Activated CD4-positive, alpha-beta T cell treated with anti-CD3 and anti-CD28 coated beads, Interleukin-2, amount 50 U/mL, for 4 hours (primary cell): ENCODE results near the gene LRMDA.
"Not testable (repeated sequence)": the region's sequence is repeated elsewhere in the genome, so short reads cannot be mapped to it uniquely, and the experiment has no call there.

Experiments used
- DNase-seq, 2 experiments: peaks; one replicate each; pipeline ENCODE4 v3.0.0-alpha.2; 2020

Gene LRMDA

DNA sequence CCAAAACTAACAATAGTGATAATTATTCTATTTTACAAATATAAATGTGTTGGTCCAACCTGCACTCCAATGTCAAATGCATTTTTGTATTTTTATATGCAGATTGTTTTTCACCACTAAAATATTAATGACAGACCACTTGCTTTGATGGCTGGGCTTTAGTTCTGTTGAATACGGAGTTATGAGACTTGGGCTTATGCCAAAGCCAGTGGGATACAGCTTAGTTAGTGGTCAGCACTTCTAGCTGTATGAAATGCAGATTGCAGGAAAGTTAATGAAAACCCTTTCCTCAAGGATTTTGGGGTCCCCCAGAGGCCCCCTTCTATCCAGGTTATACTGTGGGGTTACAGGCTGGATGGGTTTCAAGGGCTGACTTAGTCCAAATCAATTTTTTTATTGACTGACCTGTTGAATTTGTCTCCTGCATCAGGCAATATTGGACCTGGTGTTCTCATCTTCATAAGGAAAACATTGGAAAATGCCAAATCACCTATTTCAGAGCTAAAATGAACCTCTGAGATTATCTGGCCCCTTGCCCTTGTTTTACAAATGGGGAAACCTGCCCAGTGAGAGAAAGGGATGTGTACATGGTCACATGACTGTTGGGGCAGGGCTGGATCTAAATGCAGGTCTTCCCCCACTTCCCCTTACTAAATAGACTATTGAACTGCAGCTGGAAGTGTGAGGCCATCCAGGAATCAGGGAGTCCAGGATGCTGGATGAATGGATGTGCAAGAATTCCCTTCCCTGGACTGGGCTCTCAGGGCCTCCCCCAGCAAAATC lies 1120.9 kb downstream of the LRMDA start:
- no peak for DNase-seq

DNA sequence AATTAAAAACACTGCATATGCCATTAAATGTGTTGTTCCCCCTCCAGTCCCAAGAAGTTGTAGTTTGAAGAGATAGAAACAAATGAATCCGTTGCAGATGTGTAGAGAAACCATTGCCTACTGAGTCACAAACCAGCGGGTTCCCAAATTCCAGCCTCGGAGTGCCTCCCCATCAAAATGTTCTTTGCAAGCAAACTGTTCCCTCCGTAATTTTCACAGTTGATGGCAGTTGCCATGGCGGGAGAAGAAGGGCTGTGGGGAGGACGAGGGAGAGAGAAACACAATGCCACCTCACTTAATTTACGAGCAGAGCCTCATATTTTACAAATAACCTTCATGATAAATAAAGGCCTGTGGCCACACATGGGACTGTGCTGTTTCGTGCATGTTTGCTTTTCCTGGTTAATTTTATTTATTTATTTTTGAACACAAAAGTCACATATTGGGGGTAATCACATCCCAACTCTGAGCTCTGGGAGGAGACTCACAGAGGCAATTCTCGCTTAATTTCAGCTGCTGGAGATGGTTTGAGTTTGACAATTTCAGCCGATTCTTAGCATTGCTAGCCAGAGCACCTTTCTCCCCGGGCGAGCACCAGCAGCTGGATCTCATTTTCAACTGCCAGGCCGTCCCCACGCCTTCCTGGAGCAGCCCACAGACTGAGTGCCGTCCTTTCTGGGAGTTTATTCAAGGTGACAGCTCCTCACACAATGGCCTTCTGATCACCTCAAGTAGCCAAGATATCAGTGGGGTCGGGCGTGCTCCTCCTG lies 1122.0 kb downstream of the LRMDA start:
- no peak for DNase-seq

DNA sequence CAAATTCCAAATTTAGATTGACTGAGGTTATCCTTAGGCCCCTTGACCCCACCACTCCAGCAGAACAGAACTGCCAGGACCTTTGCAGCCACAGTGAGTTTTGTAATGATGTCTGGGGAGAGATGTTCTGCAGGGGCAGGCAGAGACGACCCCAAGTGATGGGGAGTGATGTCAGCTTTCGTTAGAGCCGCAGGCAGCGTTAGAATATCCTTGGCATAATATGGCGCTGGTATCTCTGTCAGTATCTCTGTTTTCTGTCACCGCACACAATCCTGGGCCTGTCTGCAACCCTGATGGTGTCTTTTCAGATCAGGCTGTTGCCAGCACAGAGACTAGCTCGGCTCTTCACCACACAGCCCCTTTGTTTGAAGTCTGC lies 1122.6 kb downstream of the LRMDA start:
- no peak for DNase-seq

DNA sequence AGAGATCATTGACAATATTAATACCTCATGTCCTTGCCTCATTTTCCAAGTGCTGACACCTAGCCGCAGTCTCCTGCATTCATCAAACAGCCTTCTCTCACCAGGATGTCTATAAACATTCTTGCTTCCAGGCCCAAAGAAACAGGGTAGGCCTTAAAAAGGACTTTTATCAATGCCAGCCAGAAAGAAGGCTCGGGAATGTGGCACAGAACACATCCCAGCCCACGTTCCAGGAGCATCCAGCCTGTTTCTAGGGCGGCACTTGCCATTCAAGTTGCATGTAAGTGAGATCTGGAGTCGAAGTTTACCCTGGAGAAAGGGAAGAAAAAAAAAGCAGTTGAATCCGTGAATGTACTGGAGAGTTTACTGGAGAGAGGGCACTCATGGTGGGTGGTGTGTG lies 1123.1 kb downstream of the LRMDA start:
- no peak for DNase-seq

GRCh38 chr10:76555067-76555670 lies 1123.7 kb downstream of the LRMDA start:
- no peak for DNase-seq

- no peak for DNase-seq
Observed at GRCh38 chr10:76557366-76557765, 1125.9 kb downstream of the LRMDA start.

DNA sequence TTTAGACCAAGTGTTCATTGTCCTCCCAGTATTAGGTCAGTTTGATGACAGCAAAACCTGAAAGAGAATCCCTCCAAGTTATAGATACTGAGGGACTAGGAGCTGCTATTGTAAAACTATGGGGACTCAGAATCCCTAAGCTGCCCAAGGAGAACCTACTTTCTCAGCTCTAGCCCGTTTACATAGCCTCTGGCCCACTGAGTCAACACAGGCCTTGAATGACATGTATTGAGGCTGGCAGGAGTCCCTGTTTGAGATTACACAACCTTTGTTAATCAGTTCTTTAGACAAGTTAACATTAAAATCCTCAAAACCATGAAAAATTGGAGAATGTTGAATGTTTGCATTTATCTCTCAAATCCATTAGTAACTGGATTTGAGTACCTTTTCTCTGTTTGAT lies 1127.2 kb downstream of the LRMDA start:
- no peak for DNase-seq

DNA sequence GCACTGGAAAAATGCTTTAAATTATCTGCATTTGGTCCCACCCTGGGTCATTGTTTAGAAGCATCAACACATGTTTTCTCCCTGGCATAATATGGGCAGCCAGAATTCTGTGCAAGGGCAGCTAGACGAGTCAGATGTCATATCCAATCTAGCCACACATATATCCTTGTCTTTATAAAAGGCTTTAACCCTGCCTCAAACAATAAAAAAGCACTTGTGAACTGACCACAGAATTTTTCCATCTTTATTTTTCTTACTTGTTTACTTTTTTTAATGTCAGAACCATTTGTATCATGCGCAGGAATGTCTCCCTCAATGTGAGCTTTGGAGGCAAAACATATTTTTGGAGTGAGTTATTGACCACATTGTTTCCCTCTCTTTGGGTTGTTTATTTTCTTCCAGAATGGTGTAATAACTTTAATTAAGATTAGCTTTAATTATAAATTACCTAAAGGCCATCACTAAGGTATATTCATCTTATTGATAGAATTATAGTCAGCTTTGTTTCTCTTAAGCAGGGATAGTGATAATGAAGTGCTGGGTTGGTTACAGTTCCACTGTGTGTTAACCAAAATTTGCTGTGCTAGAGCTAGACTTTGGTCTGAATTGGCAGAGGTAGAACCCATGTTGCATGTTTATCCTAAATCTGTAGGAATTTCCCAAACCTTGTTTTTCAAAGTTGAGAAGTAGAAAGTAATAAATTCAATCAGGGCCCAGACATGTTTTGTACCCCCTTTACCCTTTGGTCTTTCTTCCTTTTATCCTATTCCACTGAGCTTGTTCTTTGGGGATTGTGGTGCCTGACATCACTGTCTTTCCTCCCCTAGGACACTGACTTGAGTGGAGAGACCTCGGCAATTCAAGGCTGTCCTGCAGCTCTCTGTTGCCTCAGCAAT lies 1127.8 kb downstream of the LRMDA start:
- DNase-seq: no peak

DNA sequence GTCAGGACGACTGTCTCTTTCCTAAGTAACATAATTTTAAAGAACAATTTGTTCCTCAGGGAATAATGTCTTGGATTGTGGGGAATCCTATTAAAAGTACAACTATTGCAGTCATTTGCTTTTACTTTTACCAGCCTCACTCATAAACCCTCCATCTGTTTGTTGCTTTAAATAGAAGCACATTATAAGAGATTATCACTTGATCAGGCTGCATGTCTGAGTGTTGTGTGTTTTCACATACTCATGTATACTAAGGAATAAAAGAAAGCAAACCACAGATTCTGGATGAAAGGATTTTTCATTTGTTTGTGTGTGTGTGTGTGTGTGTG lies 1128.4 kb downstream of the LRMDA start:
- no peak for DNase-seq

DNA sequence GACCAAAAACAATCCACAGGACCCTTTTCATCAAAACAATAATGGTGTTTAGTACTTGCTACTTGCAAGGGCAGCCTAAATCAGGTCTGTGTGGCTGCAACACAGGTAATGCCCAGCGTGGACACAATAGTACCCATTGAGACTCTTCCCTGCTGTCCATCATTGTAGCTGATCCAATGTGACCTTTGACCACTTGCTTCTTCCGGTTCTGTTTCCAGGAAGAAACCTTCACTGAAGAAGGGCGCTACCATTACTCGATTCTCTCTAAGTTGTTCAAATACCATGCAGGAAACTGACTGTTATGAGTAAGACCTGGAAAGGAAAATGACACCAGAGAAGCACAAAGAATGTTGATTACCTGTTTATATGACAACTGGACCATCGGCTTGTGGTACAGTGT lies 1128.9 kb downstream of the LRMDA start:
- DNase-seq: no peak

- no peak for DNase-seq
Observed at GRCh38 chr10:76563286-76563685, 1131.9 kb downstream of the LRMDA start.

- DNase-seq: no peak
Observed at GRCh38 chr10:76572021-76572420, 1140.6 kb downstream of the LRMDA start.

DNA sequence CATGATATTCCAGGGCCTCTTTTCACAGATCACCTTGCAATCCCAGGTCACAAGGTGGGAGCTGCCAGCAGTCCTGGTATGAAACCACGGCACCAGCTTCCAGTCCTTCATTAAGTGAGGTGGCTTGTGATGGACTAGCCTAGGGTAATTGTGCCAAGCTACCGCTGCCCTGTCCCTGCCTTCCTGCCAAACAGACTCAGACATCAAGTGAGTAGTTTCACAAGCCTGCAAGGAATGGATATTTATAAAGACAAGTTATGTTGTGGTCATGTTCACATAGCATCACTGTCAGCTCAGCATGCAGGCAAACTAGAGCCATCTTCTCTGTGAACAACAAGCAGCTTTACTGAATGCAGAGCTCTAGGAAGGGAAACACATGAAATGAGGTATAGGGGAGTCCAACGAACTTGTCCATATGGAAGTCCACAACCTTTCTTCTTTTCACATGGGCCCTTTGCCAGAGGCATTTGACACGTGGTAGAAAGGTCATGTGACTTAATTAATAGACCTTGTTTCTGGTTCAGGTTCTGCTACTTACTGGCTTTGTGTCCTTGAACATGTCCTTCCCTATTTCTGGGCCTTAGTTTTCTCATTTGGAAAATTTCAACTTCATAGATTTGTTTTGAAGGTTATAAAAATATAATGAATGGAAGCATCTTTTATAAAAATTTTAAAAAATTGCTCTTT lies 1145.0 kb downstream of the LRMDA start:
- no peak for DNase-seq

GRCh38 chr10:76577455-76577854 lies 1146.0 kb downstream of the LRMDA start:
- DNase-seq: no peak

GRCh38 chr10:76581506-76582256 lies 1150.3 kb downstream of the LRMDA start:
- no peak for DNase-seq

GRCh38 chr10:76582531-76582930 lies 1151.1 kb downstream of the LRMDA start:
- DNase-seq: no peak

- no peak for DNase-seq
Observed at GRCh38 chr10:76583711-76584161, 1152.3 kb downstream of the LRMDA start.

DNA sequence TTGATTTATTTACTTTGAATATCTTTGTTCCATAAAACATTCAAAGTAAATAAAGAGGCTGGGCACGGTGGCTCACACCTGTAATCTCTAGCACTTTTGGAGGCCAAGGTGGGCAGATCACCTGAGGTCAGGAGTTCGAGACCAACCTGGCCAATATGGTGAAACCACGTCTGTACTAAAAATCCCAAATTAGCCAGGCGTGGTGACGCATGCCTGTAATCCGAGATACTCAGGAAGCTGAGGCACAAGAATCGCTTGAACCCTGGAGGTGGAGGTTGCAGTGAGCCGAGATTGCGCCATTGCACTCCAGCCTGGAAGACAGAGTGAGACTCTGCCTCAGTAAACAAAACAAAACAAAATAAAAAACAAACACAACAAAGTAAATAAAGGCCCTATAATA lies 1153.0 kb downstream of the LRMDA start:
- not testable (repeated sequence) for DNase-seq
